Islet of Langerhans (tissue), 1 donor: ENCODE measurements around the gene TNP1.

Experiments
- FAIRE-seq: peaks from one replicate; lab custom pipeline; 2011; peaks lifted over from hg19 to GRCh38; lab: Jason Lieb, UNC

TNP1 gene

GRCh38 chr2:216859944-216860343 is at the start of gene TNP1:
TNP1 (minus strand) TSS chr2:216860064; CDS start chr2:216860034, 30 bp downstream.
- no peak for FAIRE-seq

GRCh38 chr2:216908300-216908699 is 48.4 kb upstream of the TNP1 start:
- FAIRE-seq, result no peak

- no peak for FAIRE-seq
These were observed 45.9 kb upstream of the TNP1 start for GRCh38 chr2:216905649-216906329.

- FAIRE-seq, result no peak
These were observed 45.1 kb upstream of the TNP1 start for GRCh38 chr2:216904974-216905373.

GRCh38 chr2:216904554-216904953 is 44.7 kb upstream of the TNP1 start:
- FAIRE-seq, result no peak

GRCh38 chr2:216903470-216903869 is 43.6 kb upstream of the TNP1 start:
- FAIRE-seq, result no peak

- no peak for FAIRE-seq
These were observed 41.4 kb upstream of the TNP1 start for GRCh38 chr2:216901273-216901672.

- FAIRE-seq, result no peak
These were observed 40.5 kb upstream of the TNP1 start for GRCh38 chr2:216900406-216900805.

- FAIRE-seq, result no peak
These were observed 37.8 kb upstream of the TNP1 start for GRCh38 chr2:216897561-216898203.

GRCh38 chr2:216890138-216890537 is 30.3 kb upstream of the TNP1 start:
- no peak for FAIRE-seq

- FAIRE-seq, result no peak
These were observed 29.2 kb upstream of the TNP1 start for GRCh38 chr2:216888887-216889622.

GRCh38 chr2:216888081-216888480 is 28.2 kb upstream of the TNP1 start:
- FAIRE-seq, result no peak

GRCh38 chr2:216887138-216887537 is 27.3 kb upstream of the TNP1 start:
- no peak for FAIRE-seq

GRCh38 chr2:216885117-216885553 is 25.3 kb upstream of the TNP1 start:
- no peak for FAIRE-seq

- FAIRE-seq, result no peak
These were observed 24.5 kb upstream of the TNP1 start for GRCh38 chr2:216884347-216884746.

GRCh38 chr2:216882876-216883275 is 23.0 kb upstream of the TNP1 start:
- no peak for FAIRE-seq

GRCh38 chr2:216881411-216881810 is 21.5 kb upstream of the TNP1 start:
- FAIRE-seq, result no peak

GRCh38 chr2:216880509-216881184 is 20.8 kb upstream of the TNP1 start:
- no peak for FAIRE-seq

GRCh38 chr2:216879727-216880508 is 20.1 kb upstream of the TNP1 start:
- no peak for FAIRE-seq

GRCh38 chr2:216878072-216878471 is 18.2 kb upstream of the TNP1 start:
- FAIRE-seq, result no peak

- no peak for FAIRE-seq
These were observed 17.2 kb upstream of the TNP1 start for GRCh38 chr2:216877085-216877484.

- no peak for FAIRE-seq
These were observed 16.0 kb upstream of the TNP1 start for GRCh38 chr2:216875862-216876261.
